ENCODE measurements around the gene SLC13A1. TPM values are rescaled to one million over a fixed set of nuclear protein-coding genes. Genes with fewer than 3 reads are reported as not detected.
A peak's percentile ranks its signal among the peaks of the same experiment; 100 is the strongest.

SLC13A1 gene
- total RNA-seq, 2 donors from 2014 or later = under 0.01 TPM; not detected in 1

- H3K9me3 ChIP-seq = no peaks in the 10 kb centered on the region
- H3K4me1 ChIP-seq = peaks cover 44% of the 10 kb centered on the region
- DNase-seq = peak; percentile 83 to 93 (median 91)
- no peaks in the 10 kb centered on the region for H3K36me3 ChIP-seq (replicated peaks in 1 of 2; ENCODE audit: insufficient read depth in 1 of 2, low read depth in 2 of 2)
- H3K4me3 ChIP-seq = no peak overlapping the region
- no peaks in the 10 kb centered on the region for H3K27me3 ChIP-seq
- H3K27ac ChIP-seq = peak overlapping the region; percentile 53 to 80 (median 72)
- WGBS, 2 donors = 30 to 32% methylated on average over 2 of the region's 2 CpGs
- intact Hi-C loops (cut with DNase I) = no loop called here
- TF ChIP-seq, protein P1, sequence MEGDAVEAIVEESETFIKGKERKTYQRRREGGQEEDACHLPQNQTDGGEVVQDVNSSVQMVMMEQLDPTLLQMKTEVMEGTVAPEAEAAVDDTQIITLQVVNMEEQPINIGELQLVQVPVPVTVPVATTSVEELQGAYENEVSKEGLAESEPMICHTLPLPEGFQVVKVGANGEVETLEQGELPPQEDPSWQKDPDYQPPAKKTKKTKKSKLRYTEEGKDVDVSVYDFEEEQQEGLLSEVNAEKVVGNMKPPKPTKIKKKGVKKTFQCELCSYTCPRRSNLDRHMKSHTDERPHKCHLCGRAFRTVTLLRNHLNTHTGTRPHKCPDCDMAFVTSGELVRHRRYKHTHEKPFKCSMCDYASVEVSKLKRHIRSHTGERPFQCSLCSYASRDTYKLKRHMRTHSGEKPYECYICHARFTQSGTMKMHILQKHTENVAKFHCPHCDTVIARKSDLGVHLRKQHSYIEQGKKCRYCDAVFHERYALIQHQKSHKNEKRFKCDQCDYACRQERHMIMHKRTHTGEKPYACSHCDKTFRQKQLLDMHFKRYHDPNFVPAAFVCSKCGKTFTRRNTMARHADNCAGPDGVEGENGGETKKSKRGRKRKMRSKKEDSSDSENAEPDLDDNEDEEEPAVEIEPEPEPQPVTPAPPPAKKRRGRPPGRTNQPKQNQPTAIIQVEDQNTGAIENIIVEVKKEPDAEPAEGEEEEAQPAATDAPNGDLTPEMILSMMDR (IDR thresholded peaks at IDR 0.05) = no peak
- no peak for TF ChIP-seq POLR2A (IDR thresholded peaks at IDR 0.05)
- peak; percentile 98 for ATAC-seq
Measured at GRCh38 chr7:123198668-123199652, 809 bp downstream of the SLC13A1 start.

- H3K4me3 ChIP-seq = no peak overlapping the region
- peaks cover 49% of the 10 kb centered on the region for H3K4me1 ChIP-seq
- ATAC-seq = no peak
- DNase-seq = no peak
- H3K9me3 ChIP-seq = no peaks in the 10 kb centered on the region
- H3K27me3 ChIP-seq = no peaks in the 10 kb centered on the region
- intact Hi-C loops (cut with DNase I) = no loop called here
- TF ChIP-seq, protein P1 (IDR thresholded peaks at IDR 0.05) = no peak
- TF ChIP-seq POLR2A (IDR thresholded peaks at IDR 0.05) = no peak
- WGBS, 2 donors = 69% methylated on average over 2 of the region's 2 CpGs
- no peaks in the 10 kb centered on the region for H3K36me3 ChIP-seq (replicated peaks in 1 of 2; ENCODE audit: insufficient read depth in 1 of 2, low read depth in 2 of 2)
- peak overlapping the region; percentile 53 to 80 (median 72) for H3K27ac ChIP-seq
Measured at GRCh38 chr7:123198111-123198510, 1.7 kb downstream of the SLC13A1 start.

DNA sequence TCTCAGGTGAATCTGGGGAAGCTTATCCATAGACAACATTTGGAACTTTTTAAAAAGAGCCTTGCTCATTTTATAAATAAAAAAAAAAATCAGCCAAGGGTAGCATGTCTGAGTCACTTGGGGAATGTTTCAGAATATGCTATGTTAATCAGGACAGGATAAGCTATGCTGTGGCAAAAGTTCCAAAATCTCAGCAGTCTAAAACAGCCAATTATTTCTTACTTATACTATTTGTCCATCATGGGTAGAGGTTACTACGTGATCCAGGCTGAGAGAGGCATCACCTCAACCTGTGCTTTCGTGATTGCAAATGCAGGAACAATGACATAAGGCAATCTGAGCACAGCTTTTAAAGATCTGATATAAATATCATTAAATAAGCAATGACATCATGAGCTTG, 6.5 kb downstream of the SLC13A1 start:
- H3K4me3 ChIP-seq = no peak overlapping the region
- H3K27me3 ChIP-seq = no peaks in the 10 kb centered on the region
- H3K27ac ChIP-seq = no peak overlapping the region
- TF ChIP-seq POLR2A (IDR thresholded peaks at IDR 0.05) = no peak
- TF ChIP-seq, protein P1 (IDR thresholded peaks at IDR 0.05) = no peak
- DNase-seq (no peak), ATAC-seq (no peak)
- peaks cover 52% of the 10 kb centered on the region for H3K4me1 ChIP-seq
- no peaks in the 10 kb centered on the region for H3K36me3 ChIP-seq (replicated peaks in 1 of 2; ENCODE audit: insufficient read depth in 1 of 2, low read depth in 2 of 2)
- no peaks in the 10 kb centered on the region for H3K9me3 ChIP-seq
- 58 to 69% methylated on average over 2 of the region's 2 CpGs for WGBS, 2 donors
- intact Hi-C loops (cut with DNase I) = no loop called here

DNA sequence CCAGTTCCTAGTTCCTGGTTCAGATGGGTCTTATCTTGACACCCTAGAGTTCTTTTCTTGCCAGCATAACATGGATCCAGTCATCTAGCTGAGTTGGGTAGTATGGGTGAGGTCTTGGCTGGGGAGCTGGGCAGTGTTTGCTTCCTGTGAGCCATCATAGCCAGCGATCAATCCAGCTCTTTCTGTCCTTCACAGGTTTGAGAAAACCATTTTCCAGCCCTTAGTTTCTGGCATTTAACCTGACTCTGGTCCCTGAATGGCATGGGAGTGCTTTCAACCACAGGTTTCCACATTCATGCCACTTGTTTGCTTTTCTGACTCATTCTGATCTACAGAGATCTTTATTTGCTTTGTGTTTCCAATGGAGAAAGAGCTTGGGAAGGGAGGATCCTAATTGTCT, 8.6 kb downstream of the SLC13A1 start:
- peak; percentile 92 for ATAC-seq

More for the DNA sequence above, 8.6 kb downstream of the SLC13A1 start:
- H3K4me3 ChIP-seq = no peak overlapping the region
- WGBS, 2 donors = 27 to 39% methylated on average over 1 of the region's 1 CpG
- peak overlapping the region in 3 of 4 donors; percentile 59 to 81 (median 76) for H3K27ac ChIP-seq
- TF ChIP-seq, protein P1 (IDR thresholded peaks at IDR 0.05) = peak in 1 of 7 experiments; percentile 6
- no peak for TF ChIP-seq POLR2A (IDR thresholded peaks at IDR 0.05)
- H3K27me3 ChIP-seq = no peaks in the 10 kb centered on the region
- intact Hi-C loops (cut with DNase I) = no loop called here
- H3K36me3 ChIP-seq (replicated peaks in 1 of 2; ENCODE audit: insufficient read depth in 1 of 2, low read depth in 2 of 2) = no peaks in the 10 kb centered on the region
- DNase-seq = peak; percentile 55 to 82 (median 68)
- H3K9me3 ChIP-seq = no peaks in the 10 kb centered on the region
- H3K4me1 ChIP-seq = peaks cover 35% of the 10 kb centered on the region

Data from body of pancreas (tissue), 4 donors.